ENCODE measurements around the gene ZFR.

The ZFR gene

DNA sequence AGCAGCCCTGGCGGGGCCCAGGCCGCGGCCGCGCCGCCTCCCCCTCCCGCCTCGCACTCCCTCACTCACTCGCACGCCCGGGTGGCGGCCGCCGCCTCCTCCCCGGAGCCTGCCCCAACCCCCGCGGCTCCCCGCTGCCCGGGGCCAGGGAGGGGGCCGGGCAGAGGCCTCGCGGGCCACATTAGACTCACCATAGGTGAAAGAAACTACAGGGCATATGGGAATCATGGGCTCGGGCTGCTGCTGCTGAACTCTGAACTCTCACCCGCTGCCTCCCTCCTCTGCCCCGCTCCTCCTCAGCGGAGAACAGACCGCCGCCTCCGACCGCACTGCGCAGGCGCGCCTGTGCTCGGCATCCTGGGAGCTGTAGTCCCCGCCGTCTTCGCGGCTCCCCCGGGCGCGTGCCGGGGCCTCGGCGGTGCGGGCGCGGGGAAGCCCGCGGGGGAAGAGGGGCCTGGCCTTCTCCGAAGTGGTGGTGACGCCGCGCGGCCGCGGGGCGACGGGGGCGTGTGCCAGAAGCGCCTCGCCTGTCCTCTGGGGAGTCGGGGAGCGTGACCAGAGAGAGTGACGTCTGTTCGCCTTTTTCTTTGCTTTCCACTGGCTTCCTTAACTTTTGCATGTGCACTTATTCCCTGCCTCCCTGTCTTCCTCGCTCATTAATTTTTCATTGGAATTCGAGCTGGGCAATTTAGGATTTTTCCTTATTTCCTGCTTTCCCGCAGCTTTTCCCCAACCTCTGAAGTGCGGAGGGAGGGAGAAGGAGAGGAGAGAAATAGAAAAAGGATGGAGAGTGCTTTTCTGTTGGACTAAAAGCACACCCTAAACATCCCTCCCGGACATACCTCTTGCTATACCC lies at the start of gene ZFR:
TSS of gene ZFR (minus strand) at position 310 of the 856 bp plus-strand sequence. CDS start at position 228, 82 bp downstream.
- intact Hi-C loops (cut with micrococcal nuclease), result loop anchor here (10.0 kb wide), 1 partner anchor 270 kb away; the partner anchor contains the start of gene GOLPH3
- no peaks in the 10 kb centered on the region for H3K36me3 Mint-ChIP-seq (ENCODE audit: low read depth)
- peaks cover 36% of the 10 kb centered on the region for H3K4me1 Mint-ChIP-seq (ENCODE audit: low read depth)
- peak within 1 kb of the TSS; percentile 87 for H3K4me3 Mint-ChIP-seq
- no peaks in the 10 kb centered on the region for H3K27me3 Mint-ChIP-seq
- no peaks in the 10 kb centered on the region for H3K9me3 Mint-ChIP-seq
- H3K27ac Mint-ChIP-seq, result peak within 1 kb of the TSS; percentile 83

DNA sequence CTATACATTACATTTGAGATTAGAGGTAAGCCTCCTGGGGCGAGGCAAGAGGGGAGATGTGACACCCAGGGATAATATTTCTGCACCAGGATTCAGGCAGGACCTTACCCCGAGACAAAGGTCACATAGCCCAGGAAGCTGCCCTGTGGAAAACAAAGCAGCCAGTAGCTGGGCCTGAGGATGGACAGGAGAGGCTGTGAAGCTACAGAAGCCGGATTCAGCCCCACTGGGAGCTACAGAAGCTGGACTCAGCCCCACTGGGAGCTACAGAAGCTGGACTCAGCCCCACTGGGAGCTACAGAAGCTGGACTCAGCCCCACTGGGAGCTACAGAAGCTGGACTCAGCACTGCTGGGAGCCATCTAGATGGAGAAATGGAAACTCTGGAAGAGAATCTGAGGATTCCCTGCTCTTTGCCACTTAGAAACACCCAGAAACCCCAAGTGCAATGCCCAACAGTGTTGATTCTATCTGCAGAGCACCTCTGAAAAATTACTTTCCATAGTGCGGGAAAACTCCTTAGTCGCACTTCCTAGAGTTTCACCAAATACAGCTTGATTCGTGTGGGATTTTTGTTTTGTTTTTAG lies 46.5 kb upstream of the ZFR start:
- H3K27me3 Mint-ChIP-seq, result no peaks in the 10 kb centered on the region
- no peaks in the 10 kb centered on the region for H3K36me3 Mint-ChIP-seq (ENCODE audit: low read depth)
- no peaks in the 10 kb centered on the region for H3K4me1 Mint-ChIP-seq (ENCODE audit: low read depth)
- intact Hi-C loops (cut with micrococcal nuclease), result loop anchor here (5.0 kb wide), 1 partner anchor 121 kb away; no protein-coding TSS in a partner anchor
- H3K4me3 Mint-ChIP-seq, result no peak overlapping the region
- H3K9me3 Mint-ChIP-seq, result no peaks in the 10 kb centered on the region
- no peak overlapping the region for H3K27ac Mint-ChIP-seq

DNA sequence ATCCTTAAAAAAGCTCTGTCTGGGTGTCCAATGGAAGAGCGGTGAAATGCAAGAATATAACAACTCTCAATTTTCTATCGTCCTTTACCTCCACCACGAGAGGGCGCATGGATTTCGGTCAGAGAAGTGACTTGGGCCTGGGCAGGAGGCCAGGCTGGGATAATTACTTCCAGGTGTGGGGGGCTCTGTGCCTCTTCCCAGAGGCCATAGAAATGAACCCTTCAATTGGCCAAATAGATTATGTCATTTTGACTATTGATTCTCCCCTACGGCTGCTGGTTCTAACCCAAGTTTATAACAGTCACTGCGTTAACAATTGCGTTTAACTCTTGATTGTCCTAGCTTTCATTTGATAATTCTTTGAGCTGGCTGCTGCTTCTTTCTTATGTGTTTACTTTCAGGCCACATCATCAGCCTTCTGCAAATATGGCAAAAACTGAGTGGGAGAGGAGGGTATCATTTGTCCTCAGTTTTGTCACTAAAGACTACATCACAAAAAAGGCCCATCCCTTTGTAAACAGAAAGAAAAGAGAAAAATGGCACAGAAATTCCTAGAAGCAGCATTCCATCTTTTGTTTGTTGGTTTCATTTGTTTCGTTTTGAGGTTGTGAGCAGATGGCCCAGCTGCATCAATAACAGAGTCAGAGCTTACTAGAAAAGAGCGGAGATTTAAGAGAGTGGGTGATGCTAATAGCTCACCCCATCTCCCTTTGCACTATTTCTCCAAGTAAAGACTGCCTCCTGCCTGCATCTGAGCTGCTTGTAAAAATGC lies 45.4 kb upstream of the ZFR start:
- no peaks in the 10 kb centered on the region for H3K36me3 Mint-ChIP-seq (ENCODE audit: low read depth)
- no peaks in the 10 kb centered on the region for H3K9me3 Mint-ChIP-seq
- intact Hi-C loops (cut with micrococcal nuclease), result loop anchor here (1.0 to 5.0 kb wide), 3 partner anchors 96 to 122 kb away; no protein-coding TSS in a partner anchor
- H3K4me1 Mint-ChIP-seq (ENCODE audit: low read depth), result no peaks in the 10 kb centered on the region
- no peak overlapping the region for H3K4me3 Mint-ChIP-seq
- no peaks in the 10 kb centered on the region for H3K27me3 Mint-ChIP-seq
- no peak overlapping the region for H3K27ac Mint-ChIP-seq

DNA sequence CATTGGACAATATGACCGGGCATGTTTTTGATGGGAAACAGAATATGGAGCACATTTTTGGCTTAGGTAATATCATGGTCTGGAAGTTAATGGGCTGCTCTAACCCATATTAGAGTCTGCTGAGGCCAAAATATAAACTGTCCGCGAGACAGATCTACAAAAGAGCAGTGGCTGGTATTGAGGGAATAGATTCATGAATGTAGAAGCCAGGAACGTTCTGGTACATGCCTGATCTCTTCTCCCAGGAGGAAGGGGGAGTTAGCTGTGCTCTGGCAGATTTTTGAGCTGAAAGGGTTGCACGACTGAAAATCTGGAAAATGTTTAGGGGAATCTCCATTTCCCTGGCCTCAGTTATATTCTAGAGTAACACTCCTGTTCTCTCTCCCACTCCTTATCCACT lies 42.9 kb upstream of the ZFR start:
- H3K36me3 Mint-ChIP-seq (ENCODE audit: low read depth), result no peaks in the 10 kb centered on the region
- H3K4me1 Mint-ChIP-seq (ENCODE audit: low read depth), result no peaks in the 10 kb centered on the region
- H3K27ac Mint-ChIP-seq, result no peak overlapping the region
- intact Hi-C loops (cut with micrococcal nuclease), result no loop called here
- H3K9me3 Mint-ChIP-seq, result no peaks in the 10 kb centered on the region
- no peak overlapping the region for H3K4me3 Mint-ChIP-seq
- no peaks in the 10 kb centered on the region for H3K27me3 Mint-ChIP-seq

DNA sequence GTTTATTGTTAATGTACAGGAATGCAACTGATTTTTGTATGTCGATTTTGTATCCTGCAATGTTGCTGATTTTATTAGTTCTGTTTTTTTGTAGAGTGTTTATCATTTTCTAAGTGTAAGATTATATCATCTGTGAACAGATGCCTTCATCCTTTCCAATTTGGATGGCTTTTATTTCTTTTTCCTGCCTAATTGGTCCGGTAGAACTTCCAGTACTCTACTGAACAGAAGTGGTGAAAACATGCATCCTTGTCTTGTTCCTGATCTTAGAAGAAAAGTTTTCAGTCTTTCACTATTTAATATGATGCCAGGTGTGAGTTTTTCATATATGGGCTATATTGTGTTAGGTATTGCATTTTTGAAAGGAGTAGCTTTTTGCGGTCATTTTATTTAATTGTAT lies 42.5 kb upstream of the ZFR start:
- Mint-ChIP-seq H3K9me3 (no peaks in the 10 kb centered on the region), H3K27ac (no peak overlapping the region), H3K4me3 (no peak overlapping the region), H3K36me3 (ENCODE audit: low read depth) (no peaks in the 10 kb centered on the region), H3K27me3 (no peaks in the 10 kb centered on the region), H3K4me1 (ENCODE audit: low read depth) (no peaks in the 10 kb centered on the region)
- intact Hi-C loops (cut with micrococcal nuclease), result no loop called here

DNA sequence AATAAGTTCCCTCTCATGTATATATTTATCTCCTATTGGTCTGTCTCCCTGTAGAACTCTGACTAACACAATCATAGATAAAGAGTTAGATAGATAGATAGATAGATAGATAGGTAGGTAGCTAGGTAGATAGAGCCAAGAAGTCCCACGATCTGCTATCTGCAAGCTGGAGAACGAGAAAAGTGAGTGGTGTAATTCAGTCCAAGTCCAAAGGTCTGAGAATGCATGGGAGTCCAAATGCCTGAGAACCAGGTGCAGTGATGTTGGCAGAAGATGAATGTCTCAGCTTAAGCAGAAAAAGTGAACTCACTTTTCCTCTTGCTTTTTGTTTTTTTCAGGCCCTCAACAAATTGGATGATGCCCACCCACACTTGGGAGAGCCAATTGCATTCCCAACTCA lies 37.7 kb upstream of the ZFR start:
- Mint-ChIP-seq H3K4me1 (ENCODE audit: low read depth) (no peaks in the 10 kb centered on the region), H3K27me3 (no peaks in the 10 kb centered on the region), H3K9me3 (no peaks in the 10 kb centered on the region), H3K36me3 (ENCODE audit: low read depth) (no peaks in the 10 kb centered on the region), H3K27ac (no peak overlapping the region), H3K4me3 (no peak overlapping the region)
- intact Hi-C loops (cut with micrococcal nuclease), result no loop called here

DNA sequence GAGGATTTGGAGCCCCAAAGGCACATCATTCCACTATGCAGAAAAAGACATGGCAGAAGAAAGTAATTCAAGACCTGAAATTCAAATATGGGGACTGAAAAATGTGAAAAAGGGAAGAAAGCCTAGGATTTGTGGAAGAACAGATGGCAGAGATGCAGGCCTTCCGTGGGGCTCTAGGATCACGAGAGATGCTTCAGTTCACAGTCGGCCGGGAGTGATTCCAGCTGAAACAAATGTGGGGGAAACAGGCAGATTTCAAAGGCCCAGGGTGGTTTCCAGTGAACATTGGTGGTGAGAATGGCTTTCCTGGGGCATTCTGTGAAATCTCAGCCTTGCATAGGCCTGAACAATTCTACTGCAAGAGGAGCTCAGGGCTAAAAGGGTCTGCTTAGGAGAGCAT lies 34.6 kb upstream of the ZFR start:
- intact Hi-C loops (cut with micrococcal nuclease), result no loop called here

DNA sequence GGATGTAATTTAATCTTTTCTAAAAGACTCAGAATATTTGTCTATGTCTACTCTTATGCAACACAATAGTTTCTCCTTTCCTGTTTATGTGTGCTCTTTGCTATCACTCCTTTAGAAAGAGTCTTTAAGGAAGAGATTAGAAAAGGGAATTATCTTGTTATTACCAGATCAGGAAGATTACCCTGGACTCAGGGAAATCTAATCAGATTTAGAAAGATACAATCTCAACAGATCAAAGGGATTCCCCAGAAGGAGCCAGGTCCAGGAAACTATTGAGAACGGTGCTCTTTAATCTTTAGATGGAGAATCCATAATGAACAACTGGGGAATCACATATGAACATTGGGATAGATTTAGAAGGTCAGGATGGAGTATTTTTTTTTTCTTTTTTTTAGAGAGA lies 32.4 kb upstream of the ZFR start:
- H3K27ac Mint-ChIP-seq, result no peak overlapping the region
- H3K36me3 Mint-ChIP-seq (ENCODE audit: low read depth), result no peaks in the 10 kb centered on the region
- intact Hi-C loops (cut with micrococcal nuclease), result no loop called here
- no peak overlapping the region for H3K4me3 Mint-ChIP-seq
- no peaks in the 10 kb centered on the region for H3K27me3 Mint-ChIP-seq
- no peaks in the 10 kb centered on the region for H3K4me1 Mint-ChIP-seq (ENCODE audit: low read depth)
- no peaks in the 10 kb centered on the region for H3K9me3 Mint-ChIP-seq

More for the DNA sequence above, 34.6 kb upstream of the ZFR start:
- H3K4me3 Mint-ChIP-seq, result no peak overlapping the region
- H3K9me3 Mint-ChIP-seq, result no peaks in the 10 kb centered on the region
- H3K36me3 Mint-ChIP-seq (ENCODE audit: low read depth), result no peaks in the 10 kb centered on the region
- H3K4me1 Mint-ChIP-seq (ENCODE audit: low read depth), result no peaks in the 10 kb centered on the region
- H3K27me3 Mint-ChIP-seq, result no peaks in the 10 kb centered on the region
- no peak overlapping the region for H3K27ac Mint-ChIP-seq

DNA sequence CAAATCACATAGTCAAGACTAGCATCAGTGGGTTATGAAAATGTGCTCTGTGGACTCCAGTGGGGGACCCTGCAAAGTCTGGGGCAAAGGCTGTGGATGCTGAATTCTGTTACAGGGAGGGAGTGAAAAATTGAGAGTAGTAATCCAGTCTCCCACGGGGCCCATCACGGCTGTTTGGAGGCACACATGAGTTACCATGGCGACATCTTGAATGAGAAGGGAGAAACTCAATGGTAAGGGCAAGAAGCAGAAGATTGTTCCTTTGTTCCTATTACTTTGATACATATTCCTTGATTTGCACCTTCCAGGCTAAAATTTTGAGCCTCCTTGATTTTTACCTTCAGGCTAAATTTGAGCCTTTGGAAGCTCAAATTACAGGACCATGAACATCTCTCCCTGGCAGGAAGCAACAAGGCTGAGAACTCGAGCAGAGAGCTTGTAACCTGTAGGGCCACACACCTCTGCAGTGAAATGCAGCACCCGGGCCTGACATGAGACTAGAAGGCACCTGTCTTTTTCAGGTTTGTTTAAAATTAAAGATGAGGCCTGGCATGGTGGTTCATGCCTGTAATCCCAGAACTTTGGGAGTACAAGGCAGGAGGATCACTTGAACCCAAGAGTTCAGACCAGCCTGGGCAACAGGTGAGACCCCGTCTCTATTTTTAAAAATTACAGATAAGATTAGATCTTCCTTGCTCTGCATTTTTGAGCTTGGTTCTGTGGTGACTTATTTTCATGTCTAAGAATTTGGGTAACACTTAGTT lies 31.0 kb upstream of the ZFR start:
- Mint-ChIP-seq H3K27me3 (no peaks in the 10 kb centered on the region), H3K9me3 (no peaks in the 10 kb centered on the region)

DNA sequence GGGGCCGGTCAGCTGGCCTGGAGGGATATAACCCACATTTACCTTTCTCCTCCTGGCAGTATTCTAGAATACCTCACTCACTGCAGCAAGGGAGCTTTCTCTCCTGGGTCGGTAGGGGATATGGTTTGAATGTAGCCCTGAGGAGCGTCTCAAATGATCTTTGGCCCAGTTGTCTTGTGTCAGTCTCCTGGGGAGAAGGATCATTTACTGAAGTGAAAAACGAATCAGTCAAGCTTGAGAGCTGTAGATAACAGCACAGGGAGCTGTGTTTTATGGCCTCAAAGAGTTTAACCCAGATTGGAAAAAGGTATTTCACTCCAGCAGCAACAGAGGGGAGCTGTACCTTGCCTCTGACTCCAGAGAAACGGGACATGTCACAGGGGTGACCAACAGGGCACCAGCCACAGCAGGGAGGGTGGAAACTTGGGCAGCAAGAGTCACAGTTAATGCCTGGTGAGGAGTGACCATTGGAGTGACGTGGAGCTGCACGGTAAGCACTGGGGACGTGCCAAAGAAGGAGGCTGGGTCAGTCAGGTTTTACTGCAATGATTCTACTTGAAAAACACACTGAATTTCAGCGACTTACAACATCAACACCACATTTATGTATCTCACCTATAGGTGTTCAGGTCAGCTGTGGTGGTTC lies 29.8 kb upstream of the ZFR start:
- intact Hi-C loops (cut with micrococcal nuclease), result no loop called here
- Mint-ChIP-seq H3K9me3 (no peaks in the 10 kb centered on the region), H3K36me3 (ENCODE audit: low read depth) (no peaks in the 10 kb centered on the region), H3K4me3 (no peak overlapping the region), H3K27ac (no peak overlapping the region), H3K27me3 (no peaks in the 10 kb centered on the region), H3K4me1 (ENCODE audit: low read depth) (no peaks in the 10 kb centered on the region)

More for the DNA sequence above, 31.0 kb upstream of the ZFR start:
- no peak overlapping the region for H3K27ac Mint-ChIP-seq
- H3K4me3 Mint-ChIP-seq, result no peak overlapping the region
- no peaks in the 10 kb centered on the region for H3K36me3 Mint-ChIP-seq (ENCODE audit: low read depth)
- H3K4me1 Mint-ChIP-seq (ENCODE audit: low read depth), result no peaks in the 10 kb centered on the region
- intact Hi-C loops (cut with micrococcal nuclease), result no loop called here

DNA sequence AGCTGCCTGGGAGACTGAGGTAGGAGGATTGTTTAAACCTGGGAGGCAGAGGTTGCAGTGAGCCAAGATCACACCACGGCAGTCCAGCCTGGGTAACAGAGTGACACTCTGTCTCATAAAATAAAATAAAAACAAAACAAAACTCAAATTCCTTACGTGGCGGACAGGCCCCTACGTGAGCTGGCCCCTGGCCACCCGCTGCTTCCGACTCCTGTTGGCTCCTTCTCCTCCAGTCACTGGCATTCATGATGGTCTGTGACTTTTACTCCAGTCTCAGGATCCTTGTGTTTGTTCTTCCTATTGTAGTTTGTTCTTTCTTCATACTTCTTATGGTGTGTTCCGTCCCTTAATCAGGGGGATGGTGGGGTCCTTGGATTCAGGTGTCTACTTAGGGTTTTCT lies 28.5 kb upstream of the ZFR start:
- Mint-ChIP-seq H3K36me3 (ENCODE audit: low read depth) (no peaks in the 10 kb centered on the region), H3K27ac (no peak overlapping the region), H3K4me3 (no peak overlapping the region), H3K27me3 (no peaks in the 10 kb centered on the region), H3K4me1 (ENCODE audit: low read depth) (no peaks in the 10 kb centered on the region), H3K9me3 (no peaks in the 10 kb centered on the region)
- intact Hi-C loops (cut with micrococcal nuclease), result no loop called here

DNA sequence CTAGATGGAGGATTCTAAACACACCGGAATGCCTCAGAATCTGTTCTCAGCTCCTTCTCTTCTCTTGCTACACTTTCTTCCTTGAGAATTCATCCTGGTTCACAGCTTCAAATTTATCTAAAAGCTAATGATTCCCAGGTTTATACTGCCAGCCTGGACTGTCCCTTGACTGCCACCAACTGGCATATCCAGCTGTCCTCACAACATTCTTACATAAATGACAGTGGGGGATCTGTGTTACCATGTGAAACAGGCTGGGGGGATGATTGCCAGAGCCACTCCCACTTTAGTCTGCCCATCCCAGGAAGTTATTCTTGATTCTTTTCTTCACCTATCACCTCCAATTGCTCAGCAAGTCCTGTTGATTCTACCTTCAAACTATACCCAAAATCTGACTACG lies 27.2 kb upstream of the ZFR start:
- H3K27ac Mint-ChIP-seq, result no peak overlapping the region
- intact Hi-C loops (cut with micrococcal nuclease), result no loop called here
- no peaks in the 10 kb centered on the region for H3K9me3 Mint-ChIP-seq
- H3K4me3 Mint-ChIP-seq, result no peak overlapping the region
- H3K27me3 Mint-ChIP-seq, result no peaks in the 10 kb centered on the region
- H3K4me1 Mint-ChIP-seq (ENCODE audit: low read depth), result no peaks in the 10 kb centered on the region
- H3K36me3 Mint-ChIP-seq (ENCODE audit: low read depth), result no peaks in the 10 kb centered on the region

DNA sequence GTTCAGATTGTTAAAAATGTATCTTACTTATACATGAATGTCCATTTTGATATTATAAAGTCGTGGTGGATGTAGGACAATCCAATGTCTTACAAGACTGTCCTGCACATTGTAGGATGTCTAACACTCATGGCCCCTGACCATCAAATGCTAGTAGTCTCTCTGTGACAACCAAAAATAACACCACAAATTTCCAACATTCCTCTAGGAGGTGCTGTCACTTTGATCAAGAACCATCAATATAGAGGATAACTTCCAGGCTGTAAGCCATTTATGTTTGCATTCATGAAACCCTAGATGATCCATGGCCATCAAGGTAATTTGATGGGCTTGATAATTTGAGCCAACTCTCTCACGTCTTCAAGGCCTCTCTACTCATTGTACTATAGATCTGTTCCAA lies 20.5 kb upstream of the ZFR start:
- no peak overlapping the region for H3K27ac Mint-ChIP-seq
- intact Hi-C loops (cut with micrococcal nuclease), result no loop called here
- H3K27me3 Mint-ChIP-seq, result no peaks in the 10 kb centered on the region
- no peaks in the 10 kb centered on the region for H3K9me3 Mint-ChIP-seq
- H3K4me1 Mint-ChIP-seq (ENCODE audit: low read depth), result peaks cover 5% of the 10 kb centered on the region
- H3K4me3 Mint-ChIP-seq, result no peak overlapping the region
- H3K36me3 Mint-ChIP-seq (ENCODE audit: low read depth), result no peaks in the 10 kb centered on the region
